Measurements from ENCODE around the gene CDC25A.
"Not testable (repeated sequence)": the region's sequence is repeated elsewhere in the genome, so short reads cannot be mapped to it uniquely, and the experiment has no call there.

Gene CDC25A

DNA sequence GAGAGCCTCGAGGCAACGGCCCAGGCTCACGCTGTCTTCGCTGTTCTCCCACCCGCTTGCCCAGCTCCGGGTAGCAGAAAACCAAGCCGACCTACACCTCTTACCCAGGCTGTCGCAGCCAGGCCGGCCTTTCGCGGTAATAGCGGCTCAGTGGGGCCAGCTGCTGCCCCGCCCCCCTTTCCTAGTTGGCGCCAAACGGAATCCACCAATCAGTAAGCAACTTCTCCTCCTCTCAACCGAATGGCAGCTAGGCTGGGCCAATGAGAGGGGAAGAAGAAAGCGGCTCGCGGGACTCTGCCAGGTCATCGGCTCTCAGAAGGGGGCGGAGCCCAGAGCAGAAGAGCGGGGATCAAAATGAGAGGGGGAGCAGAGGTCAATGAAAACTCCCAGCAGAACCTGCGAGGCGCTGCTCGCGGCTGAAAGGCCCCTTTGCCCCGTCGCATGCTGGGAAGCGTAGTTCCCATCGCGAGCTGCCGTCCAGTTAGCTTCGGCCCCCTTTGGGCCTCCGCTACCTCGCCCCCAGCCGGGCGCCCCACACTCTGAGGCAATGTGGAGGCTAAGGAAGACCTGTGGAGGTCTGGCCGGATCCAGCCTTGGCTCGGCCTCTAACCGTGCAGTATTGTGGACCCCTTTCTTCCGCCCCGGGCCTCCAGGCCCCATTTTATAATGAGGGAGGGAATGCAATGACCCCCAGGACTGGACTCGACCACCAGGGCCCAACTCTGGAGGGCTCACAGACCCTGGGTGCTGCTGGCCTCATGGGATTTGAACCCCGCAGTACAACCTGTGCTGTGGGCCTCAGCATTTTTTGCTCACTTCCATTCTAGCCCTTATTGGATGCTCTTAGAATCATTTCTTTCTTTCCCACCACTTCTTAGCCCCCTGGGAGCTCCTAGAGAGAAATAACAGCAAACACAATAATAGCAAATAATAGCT, at the start of gene CDC25A:
TSS of gene CDC25A (minus strand) at position 152 of the 936 bp plus-strand sequence. CDS start 470 bp downstream, outside the sequence.
- peak; percentile 98 to 99 for DNase-seq

DNA sequence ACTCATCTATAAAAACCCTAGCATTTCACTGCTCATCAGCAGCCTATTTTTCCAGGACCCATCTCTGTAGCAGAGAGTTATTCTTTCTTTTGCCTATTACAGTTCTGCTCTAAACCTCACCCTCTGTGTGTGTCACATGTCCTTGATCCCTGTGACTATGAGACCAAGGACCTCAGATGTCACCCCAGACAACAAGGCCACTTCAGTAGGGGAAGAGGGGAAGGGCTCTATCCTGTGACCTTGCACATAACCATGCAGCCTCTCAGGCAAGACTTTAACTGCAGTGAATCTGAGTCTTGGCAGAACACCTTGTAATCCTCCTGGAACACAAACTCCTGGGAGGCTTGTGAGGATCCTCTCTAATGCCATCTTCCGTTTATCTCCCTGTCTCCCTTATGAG, 48.3 kb upstream of the CDC25A start:
- no peak for DNase-seq

DNA sequence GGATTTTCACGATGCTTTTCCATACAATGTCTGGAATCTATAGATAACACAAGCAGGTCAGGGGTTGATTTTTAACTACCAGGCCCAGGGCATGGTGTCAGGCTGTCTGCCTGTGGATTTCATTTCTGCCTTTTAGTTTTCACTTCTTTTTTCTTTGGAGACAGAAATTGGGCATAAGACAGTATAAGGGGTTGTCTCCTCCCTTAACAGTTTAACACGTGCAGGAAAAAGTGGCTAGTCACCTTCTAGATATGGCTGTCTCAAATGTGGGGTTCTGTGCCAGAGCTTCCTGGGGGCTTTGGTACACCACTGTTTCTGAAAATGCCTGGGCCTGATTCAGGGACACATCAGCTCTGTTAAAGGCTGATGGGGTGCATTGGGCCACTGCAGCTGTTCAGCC, 45.3 kb upstream of the CDC25A start:
- DNase-seq = no peak

DNA sequence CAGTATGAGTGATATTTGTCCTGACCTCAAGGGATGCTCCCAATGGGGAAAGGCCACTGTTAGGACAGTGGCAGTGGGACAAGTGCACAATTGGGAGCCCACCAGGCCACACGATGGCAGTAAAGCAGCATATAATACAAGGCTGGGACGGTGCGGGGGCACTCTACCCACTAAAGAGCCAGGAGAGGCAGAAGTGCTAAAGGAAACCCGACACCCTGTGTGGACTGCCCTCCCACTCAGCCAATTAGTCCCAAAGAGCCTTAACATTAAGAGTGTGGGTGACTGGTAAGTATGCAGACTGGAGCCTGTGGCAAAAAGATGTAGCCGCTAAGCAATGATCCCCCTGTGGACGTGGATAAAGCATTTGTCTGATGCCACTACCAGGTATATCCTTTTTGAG, 44.5 kb upstream of the CDC25A start:
- DNase-seq = peak; percentile 56 to 57

DNA sequence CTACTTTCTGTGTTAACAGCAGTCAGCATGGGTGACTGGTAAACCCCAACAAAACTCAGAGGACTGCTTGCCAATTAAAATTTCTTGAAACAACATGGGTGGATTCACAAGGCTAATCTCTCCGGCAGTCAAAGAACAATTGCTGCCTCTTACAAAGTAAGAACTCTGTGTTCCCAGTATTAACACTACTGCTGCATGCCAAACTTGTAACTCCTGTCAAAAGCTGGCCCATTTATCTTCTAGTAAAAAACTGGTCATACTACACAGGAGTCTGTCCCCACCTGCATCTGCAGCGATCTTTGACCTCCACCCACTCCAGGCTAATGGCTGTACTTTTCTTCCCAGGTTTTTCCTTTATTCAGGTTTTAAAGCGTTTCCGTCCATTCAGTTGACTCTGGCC, 44.0 kb upstream of the CDC25A start:
- no peak for DNase-seq

DNA sequence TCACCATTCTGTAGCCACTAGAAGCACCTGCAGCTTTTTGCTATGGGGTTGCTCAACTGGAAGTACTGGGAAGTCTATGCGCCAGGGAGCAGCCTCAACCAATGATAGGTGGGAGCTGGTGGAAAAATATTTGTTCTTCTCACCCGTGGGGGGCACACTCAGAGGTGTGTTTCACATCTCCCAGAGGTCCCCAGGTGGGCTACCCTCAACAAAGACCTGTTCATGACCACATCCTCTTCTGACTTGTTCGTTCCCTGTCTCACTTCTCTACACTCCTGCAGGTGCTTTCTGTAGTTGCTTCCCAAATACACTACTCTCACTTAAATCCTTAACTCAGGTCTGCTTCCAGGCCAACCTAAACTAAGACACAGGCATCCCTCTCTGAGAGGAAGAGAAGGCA, 38.7 kb upstream of the CDC25A start:
- DNase-seq = no peak

DNA sequence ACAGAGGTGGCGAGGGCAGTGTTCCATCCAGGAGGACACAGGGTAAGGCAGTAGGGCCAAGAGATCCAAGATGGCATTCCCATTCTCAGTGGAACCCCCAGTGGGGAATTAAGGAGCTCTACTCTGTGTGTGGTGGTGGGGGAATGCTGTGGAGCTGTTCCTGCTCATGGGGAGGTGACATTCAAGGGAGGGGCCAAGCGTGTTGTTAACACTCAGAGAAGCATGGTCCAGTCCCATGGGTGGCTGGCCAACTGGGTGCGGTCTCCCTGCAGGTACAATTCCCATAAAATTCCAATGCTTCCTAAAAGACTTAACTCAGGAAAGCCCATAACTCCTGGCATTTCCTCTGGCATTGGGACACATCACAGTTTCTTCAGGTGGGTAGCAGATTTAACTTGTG, 37.4 kb upstream of the CDC25A start:
- DNase-seq = no peak

DNA sequence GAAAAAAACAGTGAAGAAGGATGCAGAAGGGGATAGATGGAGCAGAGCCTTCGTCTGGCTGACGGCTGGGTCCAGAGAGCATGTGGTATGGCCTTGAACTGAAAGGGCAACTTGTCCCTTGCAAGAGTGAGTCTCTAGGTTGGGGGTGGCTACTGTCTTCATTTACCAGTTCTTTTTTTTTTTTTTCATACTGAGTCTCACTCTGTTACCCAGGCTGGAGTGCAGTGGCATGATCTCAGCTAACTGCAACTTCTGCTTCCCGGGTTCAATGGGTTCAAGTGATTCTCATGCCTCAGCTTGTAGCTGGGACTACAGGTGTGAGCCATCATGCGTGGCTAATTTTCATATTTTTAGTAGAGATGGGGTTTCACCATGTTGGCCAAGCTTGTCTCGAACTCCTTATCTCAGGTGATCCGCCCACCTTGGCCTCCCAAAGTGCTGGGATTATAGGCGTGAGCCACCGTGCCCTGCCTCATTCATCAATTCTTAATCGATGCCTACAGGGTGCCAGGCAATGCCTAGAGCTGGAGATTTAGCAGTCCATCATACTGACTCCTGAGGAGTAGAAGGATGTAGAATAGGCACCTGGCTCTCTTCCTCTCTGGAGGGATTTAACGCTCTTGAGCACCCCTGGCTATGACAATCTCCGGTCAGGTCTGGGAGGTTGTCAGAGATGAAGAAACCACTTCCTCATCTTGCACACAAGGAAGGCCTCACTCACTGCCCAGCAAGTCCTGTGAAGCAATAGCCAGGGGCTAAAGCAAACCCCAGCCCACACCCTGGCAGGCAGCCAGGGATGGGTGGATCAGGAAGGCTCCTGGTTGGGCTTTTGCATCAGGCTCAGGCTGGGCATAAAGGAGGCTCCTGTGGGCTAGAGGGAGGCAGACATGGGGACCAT, 34.6 kb upstream of the CDC25A start, which contains the start of gene CAMP:
TSS of gene CAMP (plus strand) at position 880 of the 898 bp plus-strand sequence. CDS start at position 897, 17 bp downstream.
- peak; percentile 14 to 79 for DNase-seq

DNA sequence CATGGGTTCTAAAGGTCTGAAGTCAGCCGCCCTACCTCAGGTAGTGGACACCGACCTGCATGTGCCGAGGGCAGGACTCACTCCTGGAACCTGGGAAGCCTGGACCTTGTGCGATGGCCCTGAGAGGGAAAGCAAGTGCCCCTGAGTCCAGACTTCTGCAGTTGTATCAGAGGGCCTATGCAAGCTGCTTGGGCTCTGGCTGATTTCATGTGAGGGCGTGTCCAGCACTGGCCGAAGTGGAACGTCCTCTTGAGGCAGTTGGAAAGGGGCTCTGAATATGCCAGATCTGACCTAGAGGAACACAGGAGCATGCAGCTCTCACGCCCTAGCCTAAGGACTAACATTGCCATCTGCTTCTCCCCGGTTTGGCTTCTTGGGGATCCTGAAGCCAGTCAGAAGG, 32.5 kb upstream of the CDC25A start:
- DNase-seq = no peak

DNA sequence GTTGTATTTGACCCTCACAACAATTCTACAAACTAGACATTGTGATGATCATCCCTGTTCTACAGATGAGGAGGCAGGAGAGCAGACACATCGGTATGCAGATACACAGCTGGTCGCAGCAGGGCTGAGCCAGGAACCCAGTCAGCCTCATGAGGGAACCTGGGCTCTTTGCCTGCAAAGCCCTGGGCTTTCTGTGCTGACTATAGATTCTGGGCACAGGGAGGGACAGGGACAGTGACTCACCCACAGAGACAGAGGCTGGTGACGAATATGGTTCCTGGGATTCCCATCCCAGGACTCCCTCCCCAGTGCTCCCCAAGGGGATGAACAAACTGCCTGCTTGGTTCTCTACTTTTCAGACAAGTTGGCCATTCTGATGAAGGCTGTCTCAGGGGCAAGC, 31.3 kb upstream of the CDC25A start:
- DNase-seq = no peak

DNA sequence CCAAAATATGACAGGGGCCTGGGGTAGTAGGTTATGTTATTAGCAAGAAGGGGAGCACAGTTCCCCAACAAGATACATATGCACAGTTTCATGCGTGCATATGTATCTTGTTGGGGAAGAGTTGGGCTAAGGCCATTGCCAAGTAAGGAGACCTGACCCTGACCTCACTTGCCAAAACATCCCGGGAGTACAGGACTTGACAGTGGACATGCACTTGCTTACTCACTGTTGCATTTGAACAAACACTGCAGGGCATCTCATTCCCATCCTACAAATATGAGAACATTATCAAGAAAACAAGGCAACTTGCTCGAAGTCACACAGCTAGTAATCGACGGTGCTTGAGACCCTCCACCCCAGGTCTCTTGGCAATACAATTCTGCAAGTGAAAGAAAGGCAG, 30.3 kb upstream of the CDC25A start:
- DNase-seq = no peak

DNA sequence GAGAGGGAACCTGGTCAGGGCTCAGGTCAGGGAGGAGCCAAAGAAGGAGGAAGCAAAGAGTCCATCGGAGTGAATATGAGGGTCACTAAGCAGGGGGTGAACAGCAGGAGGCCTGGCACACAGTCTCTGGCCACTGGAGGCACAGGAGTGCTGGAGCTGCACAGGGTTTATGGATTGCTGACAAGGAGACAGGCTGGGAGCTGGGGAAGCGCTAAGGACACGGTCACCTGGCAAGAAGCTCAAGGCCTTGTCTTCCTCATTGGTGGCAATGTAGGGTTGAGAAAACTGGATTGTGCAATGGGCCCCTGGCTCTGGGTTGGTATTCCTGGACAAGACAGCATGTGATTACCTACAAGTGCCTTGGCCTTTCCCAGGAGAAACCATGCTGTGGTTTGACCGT, 29.2 kb upstream of the CDC25A start:
- no peak for DNase-seq

DNA sequence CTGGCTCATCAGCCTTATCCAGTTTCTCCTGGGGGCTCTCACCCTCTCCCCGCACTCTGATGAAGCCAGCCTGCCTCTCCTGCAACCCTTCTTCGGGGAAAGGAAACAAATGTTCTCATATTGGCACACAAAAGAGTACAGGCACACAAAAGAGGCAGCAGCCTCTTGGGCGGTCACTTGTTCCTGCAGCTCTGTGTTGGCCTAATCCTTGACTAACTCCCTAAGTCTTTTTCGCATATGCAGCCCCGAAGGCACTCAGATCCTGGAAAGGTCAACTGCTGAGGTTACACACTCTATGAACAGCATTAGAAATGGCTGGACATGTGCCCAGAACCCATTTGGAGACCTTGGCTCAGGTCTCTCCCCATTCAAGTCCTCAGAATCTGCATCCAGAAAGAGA, 27.7 kb upstream of the CDC25A start:
- no peak for DNase-seq

DNA sequence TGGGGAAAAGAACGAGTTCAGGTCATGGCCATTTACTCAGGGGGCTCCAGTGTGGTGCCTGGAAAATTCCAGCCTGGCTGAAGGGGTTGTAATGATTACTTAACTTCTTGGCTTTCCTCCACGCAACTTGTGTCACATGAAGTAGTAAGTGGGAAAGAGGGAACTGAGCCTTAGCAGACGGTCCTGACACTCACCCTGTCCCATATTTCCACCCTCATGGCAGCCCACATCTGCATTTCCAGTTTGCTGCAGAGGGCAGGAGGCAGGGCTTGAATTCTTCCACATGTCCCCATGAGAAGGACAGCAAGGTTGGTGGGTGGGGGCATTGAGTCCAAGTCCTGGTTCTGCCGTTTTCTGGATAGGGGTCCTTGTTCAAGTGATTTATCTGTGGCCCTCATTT, 27.2 kb upstream of the CDC25A start:
- no peak for DNase-seq

DNA sequence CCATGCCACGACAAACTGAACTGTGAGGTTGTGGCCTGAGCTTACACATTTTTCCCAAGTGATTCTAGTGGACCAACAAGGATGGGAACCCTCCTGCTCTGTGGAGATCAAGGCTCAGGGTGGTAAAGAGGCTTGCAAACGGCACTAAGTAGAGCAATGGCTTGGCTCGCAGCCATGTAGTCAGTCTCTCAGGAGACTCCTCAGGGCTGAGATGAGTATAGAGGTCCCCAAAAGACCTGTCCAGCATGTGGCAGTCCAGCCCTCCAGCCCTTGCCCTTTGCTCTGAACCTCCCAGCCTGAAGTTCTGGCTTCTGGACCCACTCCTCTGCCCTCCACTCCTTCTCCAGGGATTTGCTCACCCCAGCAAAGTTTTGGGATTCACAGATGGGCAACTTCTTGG, 26.8 kb upstream of the CDC25A start:
- no peak for DNase-seq

DNA sequence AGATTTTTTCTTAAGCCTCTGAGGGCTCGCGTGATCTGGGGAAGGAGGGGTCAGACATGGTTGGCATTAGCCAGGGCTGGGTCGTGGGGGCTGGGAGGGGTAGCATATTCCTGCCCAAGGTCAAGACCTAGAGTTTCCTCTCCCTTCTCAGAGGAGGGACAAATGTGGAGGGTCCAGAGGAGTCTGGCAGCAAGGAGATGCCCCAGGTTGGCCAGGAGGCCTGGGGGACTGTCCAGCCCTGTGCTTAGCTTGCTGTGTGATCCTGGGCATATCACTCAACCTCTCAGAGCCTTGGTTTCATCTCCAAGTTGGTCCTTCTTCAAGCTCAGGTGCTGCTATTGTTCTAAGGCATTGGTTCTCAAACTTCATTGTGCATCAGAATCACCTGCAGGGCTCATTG, 26.0 kb upstream of the CDC25A start:
- no peak for DNase-seq

DNA sequence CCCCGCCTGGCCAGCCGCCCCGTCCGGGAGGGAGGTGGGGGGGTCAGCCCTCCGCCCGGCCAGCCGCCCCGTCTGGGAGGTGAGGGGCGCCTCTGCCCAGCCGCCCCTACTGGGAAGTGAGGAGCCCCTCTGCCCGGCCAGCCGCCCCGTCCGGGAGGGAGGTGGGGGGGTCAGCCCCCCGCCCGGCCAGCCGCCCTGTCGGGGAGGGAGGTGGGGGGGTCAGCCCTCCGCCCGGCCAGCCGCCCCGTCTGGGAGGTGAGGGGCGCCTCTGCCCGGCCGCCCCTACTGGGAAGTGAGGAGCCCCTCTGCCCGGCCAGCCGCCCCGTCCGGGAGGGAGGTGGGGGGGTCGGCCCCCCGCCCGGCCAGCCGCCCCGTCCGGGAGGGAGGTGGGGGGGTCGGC, 23.6 kb upstream of the CDC25A start:
- not testable (repeated sequence) for DNase-seq

DNA sequence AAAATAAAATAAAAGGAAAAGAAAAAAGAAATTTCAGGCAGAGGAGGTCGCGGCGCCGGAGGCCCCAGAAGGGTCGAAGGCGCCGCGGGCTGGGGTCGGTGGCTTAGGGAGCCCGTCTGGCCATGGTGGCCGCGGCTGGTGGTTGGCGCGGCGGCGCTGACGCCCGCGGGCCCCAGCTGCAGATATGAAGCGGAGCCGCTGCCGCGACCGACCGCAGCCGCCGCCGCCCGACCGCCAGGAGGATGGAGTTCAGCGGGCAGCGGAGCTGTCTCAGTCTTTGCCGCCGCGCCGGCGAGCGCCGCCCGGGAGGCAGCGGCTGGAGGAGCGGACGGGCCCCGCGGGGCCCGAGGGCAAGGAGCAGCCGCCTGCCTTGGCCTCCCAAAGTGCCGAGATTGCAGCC, 22.3 kb upstream of the CDC25A start:
- DNase-seq = not testable (repeated sequence)

DNA sequence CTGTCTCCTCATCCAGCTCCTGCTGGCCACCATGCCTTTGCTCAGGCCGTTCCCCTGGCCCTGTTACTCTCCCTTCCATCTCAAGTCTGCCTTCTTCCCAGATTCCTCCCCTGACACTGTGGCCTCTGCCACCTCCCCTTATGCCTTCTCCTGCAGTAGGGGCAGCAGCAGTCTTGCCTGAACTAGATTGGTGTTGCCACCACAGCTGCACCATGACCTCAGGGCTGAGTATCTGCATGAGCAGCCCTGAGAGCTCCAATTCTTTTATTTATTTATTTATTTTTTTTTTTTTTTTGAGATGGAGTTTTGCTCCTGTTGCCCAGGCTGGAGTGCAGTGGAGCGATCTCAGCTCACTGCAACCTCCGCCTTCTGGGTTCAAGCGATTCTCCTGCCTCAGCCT, 21.2 kb upstream of the CDC25A start:
- no peak for DNase-seq

DNA sequence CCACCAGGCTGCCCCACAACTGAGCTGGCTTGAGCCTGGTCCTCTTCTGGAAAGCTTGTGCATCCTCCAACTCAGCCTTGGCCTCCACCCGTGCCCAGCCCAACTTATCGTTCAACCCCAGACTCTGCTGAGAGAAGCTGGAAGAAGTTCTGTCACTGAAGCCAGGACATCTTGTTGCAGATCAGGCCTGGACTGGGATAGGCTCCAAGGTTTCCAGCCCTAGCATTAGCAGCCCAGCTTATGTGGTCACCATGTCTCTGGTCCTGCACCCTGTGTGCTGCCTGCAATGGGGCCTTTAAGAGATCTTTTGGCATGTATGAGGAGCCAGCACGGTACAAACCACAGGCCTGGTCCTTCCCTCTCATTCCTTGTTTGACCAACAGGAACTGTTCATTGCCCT, 19.9 kb upstream of the CDC25A start:
- DNase-seq = no peak

DNA sequence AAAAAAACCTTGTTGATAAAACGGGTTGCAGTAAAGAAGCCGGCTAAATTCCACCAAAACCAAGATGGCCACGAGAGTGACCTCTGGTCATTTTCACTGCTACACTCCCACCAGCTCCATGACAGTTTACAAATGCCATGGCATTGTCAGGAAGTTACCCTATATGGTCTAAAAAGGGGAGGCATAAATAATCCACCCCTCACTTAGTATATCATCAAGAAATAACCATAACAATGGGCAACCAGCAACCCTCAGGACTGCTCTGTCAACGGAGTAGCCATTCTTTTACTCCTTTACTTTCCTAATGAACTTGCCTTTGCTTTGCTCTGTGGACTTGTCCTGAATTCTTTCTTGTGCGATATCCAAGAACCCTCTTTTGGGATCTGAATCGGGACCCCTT, 14.4 kb upstream of the CDC25A start:
- no peak for DNase-seq

DNA sequence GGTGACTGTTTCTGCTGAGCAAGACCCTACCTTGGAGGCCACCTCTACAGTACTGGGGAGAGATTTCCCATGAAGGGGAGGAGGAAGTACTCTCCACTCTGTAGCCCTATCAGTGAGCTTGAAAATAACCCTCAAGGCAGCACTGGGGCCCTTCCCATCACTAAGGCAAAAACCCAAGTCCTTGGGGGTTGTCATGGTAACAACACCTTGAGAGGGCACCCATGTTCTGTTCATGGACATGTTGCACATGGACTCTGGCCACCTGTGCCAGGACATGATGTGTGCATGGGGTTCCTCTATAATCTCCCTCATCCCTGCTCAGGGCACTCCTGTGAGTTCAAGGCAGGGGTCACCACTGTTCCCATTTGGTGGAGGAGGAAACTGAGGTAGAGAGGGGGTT, 10.9 kb upstream of the CDC25A start:
- DNase-seq = no peak

DNA sequence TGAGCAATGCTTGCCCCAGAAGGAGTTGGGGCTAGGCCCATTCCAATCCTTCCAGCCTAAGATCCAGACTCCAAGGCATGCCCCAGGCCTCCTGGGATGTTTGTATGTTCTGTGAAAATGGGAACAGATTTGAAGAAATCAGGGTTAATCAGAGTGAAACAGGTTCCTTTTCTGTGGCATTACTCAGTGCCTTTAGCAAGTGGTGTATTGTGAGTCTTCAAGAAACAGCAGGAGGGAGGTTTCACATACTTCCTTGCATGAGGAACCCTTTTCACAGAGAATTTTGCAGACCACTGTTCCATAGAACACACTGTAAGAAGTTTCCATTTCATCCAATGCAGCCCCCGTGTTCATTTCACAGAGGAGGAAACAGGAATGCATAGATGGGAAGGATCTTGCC, 8.4 kb upstream of the CDC25A start:
- DNase-seq = no peak

All from CD4-positive, alpha-beta T cell treated with Interleukin-4 for 1 hour (primary cell).